ENCODE data around the gene DLG2.
"Not testable (repeated sequence)": the region's sequence is repeated elsewhere in the genome, so short reads cannot be mapped to it uniquely, and the experiment has no call there.

DLG2 gene

GRCh38 chr11:84833488-84834088 is 793.6 kb downstream of the DLG2 start:
- DNase-seq (ENCODE audit: low spot score), result no peak

DNA sequence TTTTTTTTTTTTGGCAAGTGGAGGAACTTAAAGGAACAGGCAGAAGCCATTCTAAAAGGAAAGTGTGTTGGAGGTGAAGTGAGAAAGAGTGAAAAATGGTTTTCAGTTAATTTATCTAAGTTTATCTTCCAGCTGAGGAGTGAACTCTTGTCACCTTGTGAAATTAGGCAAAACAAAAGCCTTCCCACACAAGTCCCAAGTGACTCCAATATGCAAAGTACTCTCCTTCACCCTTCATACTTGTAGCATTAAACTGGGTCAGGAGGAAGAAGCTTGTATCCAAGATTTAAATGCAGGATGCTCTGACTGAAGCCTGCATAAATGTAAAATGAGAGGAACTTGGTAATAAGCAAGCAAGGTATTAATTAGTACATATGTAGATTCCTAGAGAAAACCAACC is 796.8 kb downstream of the DLG2 start:
- DNase-seq (ENCODE audit: low spot score), result no peak

DNA sequence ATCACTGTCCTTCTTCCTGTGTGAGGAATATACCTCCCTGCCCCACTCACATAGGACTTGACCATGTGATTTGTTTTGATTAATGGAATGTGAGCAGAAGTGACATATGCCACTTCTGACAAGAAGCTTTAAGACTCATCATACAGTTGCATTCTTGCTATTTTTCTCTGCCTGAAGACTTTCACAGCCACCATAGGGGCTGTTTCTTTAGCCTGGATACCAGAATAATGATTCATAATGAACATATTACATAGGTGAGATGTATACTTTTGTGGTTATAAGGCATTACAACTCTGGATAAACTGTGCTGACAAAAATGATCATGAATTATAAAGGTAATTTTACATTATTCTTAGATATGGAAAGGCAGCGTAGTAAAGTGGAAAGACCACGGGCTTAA is 798.0 kb downstream of the DLG2 start:
- no peak for DNase-seq (ENCODE audit: low spot score)

- no peak for DNase-seq (ENCODE audit: low spot score)
Measured at GRCh38 chr11:84828616-84829015, 798.5 kb downstream of the DLG2 start.

- DNase-seq (ENCODE audit: low spot score), result no peak
Measured at GRCh38 chr11:84825106-84825660, 802.0 kb downstream of the DLG2 start.

- no peak for DNase-seq (ENCODE audit: low spot score)
Measured at GRCh38 chr11:84824624-84825023, 802.5 kb downstream of the DLG2 start.

DNA sequence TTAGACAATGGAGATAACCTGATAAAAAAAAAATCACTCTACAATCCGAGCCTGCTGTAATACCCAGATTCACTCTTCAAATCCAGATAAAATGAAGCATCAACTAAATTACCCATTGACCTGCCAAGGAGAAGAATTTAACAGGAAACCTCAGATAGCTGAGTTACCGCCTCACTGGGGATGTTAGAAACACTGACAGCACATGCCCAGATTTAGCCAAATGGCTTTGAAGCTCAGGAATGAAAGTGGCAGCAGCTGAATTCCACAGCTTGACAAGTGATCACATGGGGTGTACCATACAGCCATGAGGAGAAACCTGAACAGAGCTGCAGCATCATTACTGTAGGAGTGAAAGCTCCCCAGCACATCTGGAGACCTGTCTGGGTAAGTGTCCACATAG is 807.6 kb downstream of the DLG2 start:
- no peak for DNase-seq (ENCODE audit: low spot score)

GRCh38 chr11:84819128-84819527 is 808.0 kb downstream of the DLG2 start:
- DNase-seq (ENCODE audit: low spot score), result no peak

- DNase-seq (ENCODE audit: low spot score), result peak; percentile 10
Measured at GRCh38 chr11:84817998-84818397, 809.1 kb downstream of the DLG2 start.

DNA sequence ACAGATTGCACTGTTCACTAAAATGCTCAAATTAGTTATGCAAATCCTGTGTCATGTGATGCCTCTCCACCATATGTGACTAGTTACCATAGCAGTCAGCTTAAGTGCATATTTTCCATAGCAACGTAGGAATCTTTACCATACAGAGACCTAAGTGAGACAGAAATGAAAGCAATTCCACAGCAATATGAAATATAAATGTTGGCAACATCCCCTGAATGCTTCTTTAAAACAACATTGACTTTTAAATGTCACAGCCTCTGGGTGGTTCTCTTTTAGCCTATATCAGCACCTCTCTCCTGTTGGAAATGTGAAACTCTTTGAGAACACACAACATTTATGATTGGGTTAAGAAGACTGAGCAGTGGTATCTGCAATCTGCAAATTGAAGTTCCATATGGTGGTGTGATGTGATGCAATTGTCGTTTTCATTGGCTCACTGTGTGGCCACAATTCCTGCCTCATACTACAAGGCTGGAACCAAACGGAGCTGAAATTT is 814.6 kb downstream of the DLG2 start:
- no peak for DNase-seq (ENCODE audit: low spot score)

- DNase-seq (ENCODE audit: low spot score), result no peak
Measured at GRCh38 chr11:84806354-84806753, 820.8 kb downstream of the DLG2 start.

DNA sequence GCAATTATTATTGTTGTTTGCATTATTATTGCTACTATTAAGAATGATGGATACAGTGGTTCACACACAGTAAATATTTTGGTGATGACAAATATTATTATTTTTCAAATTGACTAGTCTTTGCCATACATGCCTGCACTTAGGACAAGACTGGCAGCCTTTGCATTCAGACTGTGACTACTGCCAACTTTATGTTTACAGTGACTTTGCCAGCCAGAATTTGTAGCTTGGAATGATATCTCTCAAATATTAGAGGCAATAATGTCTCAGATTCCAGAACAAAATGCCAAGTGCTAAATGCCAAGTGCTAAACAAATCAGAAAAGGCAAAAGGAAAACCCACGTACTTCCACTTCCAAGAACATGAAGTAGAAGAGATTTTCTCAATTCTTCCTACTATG is 823.1 kb downstream of the DLG2 start:
- no peak for DNase-seq (ENCODE audit: low spot score)

DNA sequence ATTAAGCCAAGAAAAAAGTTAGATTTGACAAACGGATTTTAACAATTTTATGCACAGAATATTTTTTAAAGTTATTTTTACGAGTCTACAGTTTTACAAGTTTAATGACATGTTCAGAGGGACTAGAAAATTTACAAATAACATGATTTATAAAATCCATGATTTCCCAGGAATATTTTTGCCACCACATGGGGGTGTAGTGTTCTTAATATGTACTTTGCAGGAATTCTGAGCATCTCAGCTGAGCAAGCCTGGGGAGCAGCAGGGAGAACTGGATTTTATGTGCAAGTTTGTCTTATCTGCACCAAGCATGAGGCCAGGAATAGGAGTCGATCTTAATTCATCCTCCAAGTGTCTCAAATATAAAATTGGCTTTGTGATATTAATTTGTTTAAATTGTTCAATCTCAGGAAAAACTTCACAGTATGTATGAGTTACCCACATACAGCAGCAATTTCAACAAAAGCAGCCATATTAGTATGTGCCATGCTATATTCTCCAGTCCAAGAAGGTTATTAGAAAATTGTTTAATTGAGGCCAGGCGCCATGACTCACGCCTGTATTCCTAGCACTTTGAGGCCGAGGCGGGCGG is 826.3 kb downstream of the DLG2 start:
- DNase-seq (ENCODE audit: low spot score), result peak; percentile 75

DNA sequence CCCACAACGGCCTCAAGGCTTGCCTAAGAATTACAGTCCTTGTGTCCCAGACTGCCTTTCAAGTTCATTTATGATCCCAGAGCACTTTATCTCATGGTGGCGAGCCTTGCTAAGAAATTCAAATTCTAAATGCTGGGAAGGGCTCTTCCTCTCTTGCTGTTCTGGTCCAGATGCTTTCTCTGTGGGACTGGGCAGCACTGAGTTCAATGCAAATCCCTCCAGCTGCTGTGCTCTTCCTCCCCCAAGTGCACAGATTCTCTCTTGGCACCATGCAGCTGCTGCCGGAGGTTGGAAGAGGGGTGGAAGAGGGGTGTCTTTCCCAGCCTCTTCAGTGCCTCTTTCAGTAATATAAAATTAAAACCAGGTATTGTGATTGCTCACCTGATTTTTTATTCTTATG is 828.0 kb downstream of the DLG2 start:
- DNase-seq (ENCODE audit: low spot score), result no peak

DNA sequence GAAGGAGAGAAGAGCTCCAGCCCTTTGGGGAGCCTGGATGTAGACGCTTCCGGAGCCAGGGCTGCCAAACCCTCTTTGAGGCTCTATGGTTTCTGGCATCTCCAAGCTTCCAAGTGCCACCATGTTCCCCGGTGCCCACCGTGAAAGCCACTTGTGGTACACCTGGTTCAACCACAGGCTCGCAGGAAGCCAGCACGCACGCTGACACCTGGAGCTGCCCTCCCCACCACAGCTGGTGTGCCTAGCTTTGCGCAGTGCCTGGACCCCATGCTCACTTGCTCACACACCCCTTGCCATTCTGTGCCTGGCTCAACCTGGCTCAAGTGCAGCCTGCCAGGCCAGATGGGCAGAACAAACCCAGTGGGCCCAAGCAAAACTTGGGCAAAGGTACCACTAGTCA is 831.4 kb downstream of the DLG2 start:
- no peak for DNase-seq (ENCODE audit: low spot score)

- no peak for DNase-seq (ENCODE audit: low spot score)
Measured at GRCh38 chr11:84794663-84795443, 832.3 kb downstream of the DLG2 start.

DNA sequence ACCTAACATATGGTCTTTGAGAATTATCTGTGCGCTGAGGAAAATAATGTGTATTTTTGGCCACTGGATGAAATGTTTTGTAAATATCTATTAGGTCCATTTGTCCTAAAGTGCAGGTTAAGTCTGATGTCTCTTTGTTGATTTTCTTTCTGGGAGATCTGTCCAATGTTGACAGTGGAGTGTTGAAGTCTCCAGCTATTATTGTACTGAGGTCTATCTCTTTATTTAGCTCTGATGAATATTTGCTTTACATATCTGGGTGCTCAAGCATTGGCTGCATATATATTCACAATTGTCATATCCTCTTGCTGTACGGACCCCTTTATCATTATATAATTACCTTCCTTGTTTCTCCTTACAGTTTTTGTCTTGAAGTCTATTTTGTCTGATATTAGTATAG is 833.8 kb downstream of the DLG2 start:
- DNase-seq (ENCODE audit: low spot score), result no peak

- no peak for DNase-seq (ENCODE audit: low spot score)
Measured at GRCh38 chr11:84790849-84791427, 836.2 kb downstream of the DLG2 start.

DNA sequence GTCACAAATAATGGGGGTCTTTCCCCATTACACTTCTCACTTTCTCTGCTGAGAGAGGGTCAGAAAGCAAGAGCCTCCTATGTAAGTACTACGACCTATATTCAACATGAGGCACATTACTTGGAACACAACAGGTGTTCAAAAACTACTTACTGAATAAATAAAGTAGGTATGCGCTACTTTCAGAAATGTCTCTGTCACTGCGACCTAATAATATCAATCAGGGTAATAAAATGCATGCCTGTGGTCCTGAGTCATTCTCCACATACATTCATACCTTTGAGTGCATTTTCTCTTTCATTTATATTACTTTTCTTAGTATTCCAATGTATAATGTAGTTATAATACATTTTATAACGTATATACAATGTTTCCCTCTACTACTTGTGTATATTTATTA is 838.9 kb downstream of the DLG2 start:
- no peak for DNase-seq (ENCODE audit: low spot score)

- DNase-seq (ENCODE audit: low spot score), result not testable (repeated sequence)
Measured at GRCh38 chr11:84784158-84784557, 843.0 kb downstream of the DLG2 start.

- peak; percentile 40 for DNase-seq (ENCODE audit: low spot score)
Measured at GRCh38 chr11:84780689-84781293, 846.4 kb downstream of the DLG2 start.

GRCh38 chr11:84775503-84775902 is 851.6 kb downstream of the DLG2 start:
- no peak for DNase-seq (ENCODE audit: low spot score)
